Epithelial cell of proximal tubule (primary cell): Measurements from ENCODE around the gene BACE1-AS. TPM values are rescaled to one million over a fixed set of nuclear protein-coding genes. Genes with fewer than 3 reads are reported as not detected.

ENCODE experiments used
- DNase-seq: peaks from one replicate; pipeline ENCODE4 v3.0.0-alpha.2; 2011; ENCODE audit warnings: low read depth
- H3K4me3 ChIP-seq: 2 replicates; pipeline ENCODE4 v1.5.1; 2011; ENCODE audit warnings: low read depth, mild to moderate bottlenecking, low read length
- total RNA-seq: library from RNA; depleted of rRNA; stranded (reverse); fragments of >200 nt; gene quantifications from 2 replicates; pipeline ENCODE4 v1.2.3, GENCODE V29; 2015
- TF ChIP-seq, protein P1 (sequence below): conservative IDR thresholded peaks from 2 replicates; pipeline ENCODE4 v1.5.1; 2012; ENCODE audit warnings: low read depth, mild to moderate bottlenecking, low read length

The BACE1-AS gene
- total RNA-seq, 1 donor from 2014 or later, result 6.6 TPM

DNA sequence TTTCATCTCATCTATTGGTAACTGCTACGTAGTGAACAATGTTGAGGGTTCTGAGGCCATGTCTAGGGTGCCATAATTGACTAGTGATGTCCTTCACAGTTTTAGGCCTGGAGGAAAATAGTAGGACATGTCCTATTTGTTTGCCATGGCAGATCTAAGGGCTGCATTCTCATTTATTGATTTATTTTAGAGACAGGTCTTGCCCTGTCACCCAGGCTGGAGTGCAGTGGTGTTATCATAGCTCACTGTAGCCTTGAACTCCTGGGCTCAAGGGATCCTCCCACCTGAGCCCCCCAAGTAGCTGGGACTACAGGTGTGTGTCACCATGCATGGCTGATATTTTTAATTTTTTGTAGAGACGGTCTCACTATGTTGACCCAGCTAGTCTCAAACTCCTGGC, 41.7 kb downstream of the BACE1-AS start:
- DNase-seq, result no peak
- TF ChIP-seq, protein P1, sequence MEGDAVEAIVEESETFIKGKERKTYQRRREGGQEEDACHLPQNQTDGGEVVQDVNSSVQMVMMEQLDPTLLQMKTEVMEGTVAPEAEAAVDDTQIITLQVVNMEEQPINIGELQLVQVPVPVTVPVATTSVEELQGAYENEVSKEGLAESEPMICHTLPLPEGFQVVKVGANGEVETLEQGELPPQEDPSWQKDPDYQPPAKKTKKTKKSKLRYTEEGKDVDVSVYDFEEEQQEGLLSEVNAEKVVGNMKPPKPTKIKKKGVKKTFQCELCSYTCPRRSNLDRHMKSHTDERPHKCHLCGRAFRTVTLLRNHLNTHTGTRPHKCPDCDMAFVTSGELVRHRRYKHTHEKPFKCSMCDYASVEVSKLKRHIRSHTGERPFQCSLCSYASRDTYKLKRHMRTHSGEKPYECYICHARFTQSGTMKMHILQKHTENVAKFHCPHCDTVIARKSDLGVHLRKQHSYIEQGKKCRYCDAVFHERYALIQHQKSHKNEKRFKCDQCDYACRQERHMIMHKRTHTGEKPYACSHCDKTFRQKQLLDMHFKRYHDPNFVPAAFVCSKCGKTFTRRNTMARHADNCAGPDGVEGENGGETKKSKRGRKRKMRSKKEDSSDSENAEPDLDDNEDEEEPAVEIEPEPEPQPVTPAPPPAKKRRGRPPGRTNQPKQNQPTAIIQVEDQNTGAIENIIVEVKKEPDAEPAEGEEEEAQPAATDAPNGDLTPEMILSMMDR, result no peak
- no peak overlapping the region for H3K4me3 ChIP-seq

DNA sequence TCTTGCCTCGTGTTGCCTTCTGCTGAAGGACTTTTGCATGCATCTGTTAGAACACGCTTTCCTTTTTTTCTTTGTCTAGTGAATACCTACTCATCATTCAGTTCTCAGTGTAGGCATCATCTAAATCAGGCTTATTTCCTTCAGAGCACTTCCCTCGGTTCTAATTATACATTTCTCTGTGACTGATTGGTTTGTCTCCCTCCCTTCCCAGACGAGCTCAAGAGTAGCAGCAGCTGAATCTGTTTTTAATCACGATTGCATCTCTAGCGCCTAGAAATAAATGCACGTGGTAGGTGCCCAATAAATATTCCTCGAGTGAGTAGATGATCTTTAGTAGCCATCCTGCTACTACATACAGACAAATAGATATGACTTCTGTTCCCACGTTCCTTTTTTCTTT, 42.8 kb downstream of the BACE1-AS start:
- no peak overlapping the region for H3K4me3 ChIP-seq
- no peak for DNase-seq
- TF ChIP-seq, protein P1, result no peak

DNA sequence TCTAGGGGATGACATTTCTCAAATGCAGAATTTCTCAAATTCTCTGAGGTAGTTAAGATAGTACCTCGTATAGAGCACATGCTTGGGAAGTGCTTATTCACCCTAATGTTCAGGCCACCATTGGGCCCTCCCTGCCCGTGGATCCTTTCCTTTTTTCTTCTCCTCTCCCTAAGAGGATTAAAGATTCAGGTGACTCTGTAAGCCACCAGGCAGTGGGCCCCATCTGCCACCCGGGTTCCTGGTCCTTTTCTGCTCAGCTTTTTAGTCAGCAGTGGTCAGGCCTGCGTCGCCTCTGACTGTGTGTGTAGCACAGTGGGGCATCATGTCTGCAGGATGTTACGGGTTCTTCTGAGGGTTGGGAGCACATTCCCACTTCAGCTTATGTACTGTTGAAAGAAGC, 43.8 kb downstream of the BACE1-AS start:
- DNase-seq, result no peak
- H3K4me3 ChIP-seq, result no peak overlapping the region
- TF ChIP-seq, protein P1, result no peak

DNA sequence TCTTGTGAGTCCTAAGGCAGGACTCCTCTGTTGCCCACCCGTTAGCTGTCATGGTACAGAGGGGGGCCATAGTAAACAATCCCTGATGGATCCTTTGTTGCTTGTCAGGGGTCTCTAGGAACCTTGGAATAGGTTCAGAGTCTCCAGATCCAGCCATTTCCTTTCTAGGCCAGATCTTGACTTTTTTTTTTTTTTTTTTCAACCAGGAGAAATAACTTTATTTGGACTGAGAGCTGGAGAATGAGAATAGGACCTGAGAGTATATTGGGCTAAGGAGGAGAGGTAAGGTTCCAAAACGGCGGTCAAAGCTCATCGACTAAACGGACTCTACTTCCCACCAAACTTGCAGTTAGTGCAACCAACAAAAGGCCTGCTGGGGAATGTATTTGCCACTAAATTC, 44.3 kb downstream of the BACE1-AS start:
- no peak overlapping the region for H3K4me3 ChIP-seq
- no peak for DNase-seq
- TF ChIP-seq, protein P1, result no peak

DNA sequence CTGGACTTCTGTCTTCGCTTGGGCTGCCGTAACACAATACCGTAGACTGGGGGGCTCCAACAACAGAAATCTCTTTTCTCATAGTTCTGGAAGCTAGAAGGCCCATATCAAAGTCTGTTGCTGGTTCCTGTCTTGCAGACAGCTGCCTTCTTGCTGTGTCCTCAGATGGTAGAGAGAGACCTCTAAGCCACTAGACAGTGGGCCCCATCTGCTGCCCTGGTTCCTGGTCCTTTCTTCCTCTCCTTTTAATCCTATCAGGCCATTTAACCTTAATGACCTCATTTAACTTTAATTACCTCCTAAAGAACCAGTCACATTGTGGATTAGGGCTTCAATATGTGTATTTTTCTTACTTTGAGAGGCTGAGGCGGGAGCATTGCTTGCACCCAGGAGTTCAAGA, 45.9 kb downstream of the BACE1-AS start:
- DNase-seq, result no peak
- H3K4me3 ChIP-seq, result no peak overlapping the region
- TF ChIP-seq, protein P1, result no peak

Other genes starting within 250 kb of the BACE1-AS start
- gene SIK3, start 192.9 kb upstream of the BACE1-AS start, total RNA-seq, result 13.6 and 17.6 TPM in 2 replicates
- 95.4 and 103 TPM in 2 replicates for gene PAFAH1B2, start 147.1 kb upstream of the BACE1-AS start, total RNA-seq
- gene SIDT2, start 112.6 kb upstream of the BACE1-AS start, total RNA-seq, result 7.1 and 12.2 TPM in 2 replicates
- 470 and 583 TPM in 2 replicates for gene TAGLN, start 92.0 kb upstream of the BACE1-AS start, total RNA-seq
- 19.6 and 29.6 TPM in 2 replicates for gene PCSK7, start 59.3 kb upstream of the BACE1-AS start, total RNA-seq
- gene RNF214, start 58.7 kb upstream of the BACE1-AS start, total RNA-seq, result 6.5 and 9.7 TPM in 2 replicates
- gene BACE1, start 24.9 kb downstream of the BACE1-AS start, total RNA-seq, result 8.7 and 8.9 TPM in 2 replicates
- 20.0 and 20.2 TPM in 2 replicates for gene CEP164, start 36.5 kb downstream of the BACE1-AS start, total RNA-seq